IPS DF 6.9 (cell line): ENCODE data around the gene GAL.

Source experiments
- DNase-seq: peaks from one replicate; pipeline ENCODE4 v3.0.0-alpha.2; 2013; ENCODE audit warnings: low read depth, low spot score
- H3K27ac ChIP-seq: one replicate; pipeline ENCODE4 v1.5.1; 2013; ENCODE audit warnings: low read length, control low read depth
- H3K27me3 ChIP-seq: 2 replicates; pipeline ENCODE4 v1.6.1; 2013; ENCODE audit warnings: mild to moderate bottlenecking, low read length; ENCODE audit not compliant: control insufficient read depth, insufficient read depth
- H3K36me3 ChIP-seq: 2 replicates; pipeline ENCODE4 v1.6.1; 2013; ENCODE audit warnings: low read length; ENCODE audit not compliant: control insufficient read depth, insufficient read depth
- H3K4me1 ChIP-seq: 2 replicates; pipeline ENCODE4 v1.6.1; 2013; ENCODE audit warnings: low read length; ENCODE audit not compliant: control insufficient read depth, insufficient read depth
- H3K4me3 ChIP-seq: 2 replicates; pipeline ENCODE4 v1.5.1; 2013; ENCODE audit warnings: mild to moderate bottlenecking, low read length
- H3K9me3 ChIP-seq: 2 replicates; pipeline ENCODE4 v1.6.1; 2013; ENCODE audit warnings: low read length, inconsistent platforms; ENCODE audit not compliant: control insufficient read depth, insufficient read depth
- WGBS: extraction: QIAGEN DNeasy Blood & Tissue Kit; methylation state at CpG from one replicate; pipeline ENCODE4 v1.1.7; 2013; ENCODE audit warnings: mixed read lengths, missing lambda C conversion rate; ENCODE audit not compliant: insufficient read length, insufficient coverage; 5-methylcytosine and 5-hydroxymethylcytosine counted together

The GAL gene

DNA sequence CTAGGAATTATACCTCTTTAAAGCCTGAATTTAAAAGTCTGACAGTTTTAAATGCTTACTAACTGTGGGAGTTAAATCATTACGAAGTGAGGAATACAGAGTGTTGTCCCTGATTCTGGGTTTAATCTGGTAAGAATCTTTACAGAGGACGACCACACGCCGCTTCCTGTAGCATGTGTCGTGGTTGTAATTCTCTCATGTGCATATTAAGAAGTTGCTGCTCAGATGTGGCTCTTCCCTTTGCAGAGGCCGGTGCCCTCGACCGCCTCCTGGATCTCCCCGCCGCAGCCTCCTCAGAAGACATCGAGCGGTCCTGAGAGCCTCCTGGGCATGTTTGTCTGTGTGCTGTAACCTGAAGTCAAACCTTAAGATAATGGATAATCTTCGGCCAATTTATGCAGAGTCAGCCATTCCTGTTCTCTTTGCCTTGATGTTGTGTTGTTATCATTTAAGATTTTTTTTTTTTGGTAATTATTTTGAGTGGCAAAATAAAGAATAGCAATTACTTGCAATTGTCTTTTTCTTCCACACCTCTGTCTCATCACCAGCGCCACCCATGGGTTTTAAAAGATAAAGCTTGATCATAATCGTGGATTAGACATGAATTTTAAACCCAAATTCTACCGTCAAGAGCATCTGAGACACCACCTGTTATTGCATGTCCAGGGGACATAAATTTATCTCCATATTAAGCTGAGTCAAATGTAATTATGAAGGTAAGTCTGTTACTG lies 6.5 kb downstream of the GAL start:
- Histone ChIP-seq H3K4me3 (no peak overlapping the region), H3K27ac (no peak overlapping the region), H3K4me1 (peaks cover 11% of the 10 kb centered on the region), H3K9me3 (no peaks in the 10 kb centered on the region), H3K27me3 (no peaks in the 10 kb centered on the region), H3K36me3 (peaks cover 5% of the 10 kb centered on the region)
- no CpG with 5 or more reads among the region's 16 CpGs for WGBS
- DNase-seq = no peak

DNA sequence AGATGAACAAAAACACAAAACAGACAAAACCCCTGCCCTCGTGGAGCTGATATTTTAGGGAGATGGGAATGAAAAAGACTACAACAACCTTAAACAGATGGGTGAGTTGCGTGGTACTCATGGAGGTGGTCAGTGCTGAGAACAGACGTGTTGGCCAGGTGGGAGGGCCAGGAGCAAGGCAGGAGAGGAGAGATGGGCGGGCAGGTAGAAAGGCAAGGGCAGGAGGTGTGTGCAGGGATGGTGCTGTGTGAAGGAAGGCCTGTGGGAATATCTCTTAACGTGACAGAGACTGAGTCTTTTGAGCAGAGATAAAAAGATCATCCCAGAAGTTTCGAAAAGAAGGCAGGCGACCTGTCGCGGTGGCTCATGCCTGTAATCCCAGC lies 7.0 kb downstream of the GAL start:
- no peaks in the 10 kb centered on the region for H3K9me3 ChIP-seq
- no CpG with 5 or more reads among the region's 9 CpGs for WGBS
- H3K36me3 ChIP-seq = peaks cover 5% of the 10 kb centered on the region
- DNase-seq = no peak
- no peaks in the 10 kb centered on the region for H3K27me3 ChIP-seq
- no peak overlapping the region for H3K4me3 ChIP-seq
- peaks cover 9% of the 10 kb centered on the region for H3K4me1 ChIP-seq
- H3K27ac ChIP-seq = no peak overlapping the region

DNA sequence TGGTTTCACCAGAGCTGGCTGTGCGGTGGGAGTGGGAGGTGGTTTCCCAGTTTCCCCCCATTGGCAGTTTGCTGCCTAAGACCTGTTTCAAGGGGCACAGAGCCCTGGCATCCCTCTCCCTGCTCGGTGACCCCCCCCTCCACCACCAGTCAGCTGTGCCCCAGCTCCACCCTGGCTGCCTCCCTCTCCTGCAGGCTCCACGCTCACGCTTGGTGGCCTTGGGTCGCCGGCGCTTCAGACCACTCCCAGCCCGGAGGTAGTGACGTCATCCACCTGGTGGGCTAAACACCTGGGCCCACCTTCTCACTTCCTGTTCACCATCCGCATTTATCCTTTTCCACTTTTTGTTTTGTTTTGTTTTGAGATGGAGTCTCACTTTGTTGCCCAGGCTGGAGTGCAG lies 7.8 kb downstream of the GAL start:
- no CpG with 5 or more reads among the region's 10 CpGs for WGBS
- H3K27ac ChIP-seq = no peak overlapping the region

DNA sequence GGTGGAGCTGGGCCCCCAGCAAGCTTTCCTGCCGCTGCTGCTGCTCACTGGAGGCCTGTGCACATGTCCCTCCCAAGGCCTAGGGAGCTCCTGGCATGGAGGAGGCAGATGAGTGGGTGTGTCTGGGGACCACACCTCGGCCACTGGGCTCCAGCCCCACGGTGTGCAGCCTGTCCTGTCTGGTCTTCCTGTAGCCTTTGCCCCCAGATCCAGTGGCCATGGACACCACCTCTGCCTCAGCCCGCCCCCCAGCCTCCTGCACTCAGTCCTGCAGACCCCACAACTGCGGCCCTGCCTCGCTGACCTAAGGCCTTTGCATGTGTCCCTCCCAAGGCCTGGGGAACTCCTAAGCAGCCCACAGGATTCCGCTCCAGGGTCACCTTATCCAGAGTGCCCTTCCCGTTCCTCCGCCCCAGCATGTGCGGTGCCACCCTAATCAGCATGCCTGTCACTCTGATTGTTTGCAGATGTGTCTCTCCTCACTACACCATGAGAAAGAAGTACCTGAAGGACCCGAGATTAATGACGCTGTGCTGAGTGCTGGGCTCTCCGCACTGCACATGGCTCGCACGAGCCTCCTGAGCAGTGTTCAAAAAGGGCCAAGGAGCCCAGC lies 8.6 kb downstream of the GAL start:
- H3K4me1 ChIP-seq = peaks cover 9% of the 10 kb centered on the region
- H3K36me3 ChIP-seq = no peaks in the 10 kb centered on the region; the same call in 1 of the 2 replicates
- H3K27me3 ChIP-seq = no peaks in the 10 kb centered on the region
- no peak overlapping the region for H3K27ac ChIP-seq
- no CpG with 5 or more reads among the region's 15 CpGs for WGBS
- no peaks in the 10 kb centered on the region for H3K9me3 ChIP-seq
- DNase-seq = no peak
- no peak overlapping the region for H3K4me3 ChIP-seq

More for the DNA sequence above, 7.8 kb downstream of the GAL start:
- Histone ChIP-seq H3K4me1 (peaks cover 9% of the 10 kb centered on the region), H3K9me3 (no peaks in the 10 kb centered on the region), H3K27me3 (no peaks in the 10 kb centered on the region), H3K4me3 (no peak overlapping the region), H3K36me3 (peaks cover 5% of the 10 kb centered on the region)
- no peak for DNase-seq

DNA sequence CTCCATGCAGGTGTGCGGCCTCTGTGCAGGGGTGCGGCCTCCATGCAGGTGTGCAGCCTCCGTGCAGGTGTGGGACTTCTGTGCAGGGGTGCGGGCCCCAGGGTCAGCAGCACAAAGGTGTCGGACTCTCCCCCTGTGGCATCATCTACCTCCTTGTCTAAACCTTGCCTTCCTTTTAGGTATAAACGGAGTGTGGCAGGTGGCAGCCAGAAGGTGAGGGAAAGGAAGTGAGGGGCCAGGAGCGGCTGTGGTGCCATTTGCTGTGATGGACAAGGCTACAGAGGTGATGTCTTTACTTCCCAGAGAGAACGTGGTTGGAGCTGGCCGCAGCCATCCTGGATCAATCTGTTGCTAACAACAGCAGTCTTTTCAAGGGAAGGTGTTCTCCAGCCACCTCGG lies 9.1 kb downstream of the GAL start:
- no peaks in the 10 kb centered on the region for H3K27me3 ChIP-seq
- no CpG with 5 or more reads among the region's 10 CpGs for WGBS
- DNase-seq = no peak
- H3K4me3 ChIP-seq = no peak overlapping the region
- H3K27ac ChIP-seq = peak overlapping the region; percentile 60
- H3K9me3 ChIP-seq = no peaks in the 10 kb centered on the region
- no peaks in the 10 kb centered on the region; the same call in 1 of the 2 replicates for H3K36me3 ChIP-seq
- peaks cover 9% of the 10 kb centered on the region for H3K4me1 ChIP-seq

DNA sequence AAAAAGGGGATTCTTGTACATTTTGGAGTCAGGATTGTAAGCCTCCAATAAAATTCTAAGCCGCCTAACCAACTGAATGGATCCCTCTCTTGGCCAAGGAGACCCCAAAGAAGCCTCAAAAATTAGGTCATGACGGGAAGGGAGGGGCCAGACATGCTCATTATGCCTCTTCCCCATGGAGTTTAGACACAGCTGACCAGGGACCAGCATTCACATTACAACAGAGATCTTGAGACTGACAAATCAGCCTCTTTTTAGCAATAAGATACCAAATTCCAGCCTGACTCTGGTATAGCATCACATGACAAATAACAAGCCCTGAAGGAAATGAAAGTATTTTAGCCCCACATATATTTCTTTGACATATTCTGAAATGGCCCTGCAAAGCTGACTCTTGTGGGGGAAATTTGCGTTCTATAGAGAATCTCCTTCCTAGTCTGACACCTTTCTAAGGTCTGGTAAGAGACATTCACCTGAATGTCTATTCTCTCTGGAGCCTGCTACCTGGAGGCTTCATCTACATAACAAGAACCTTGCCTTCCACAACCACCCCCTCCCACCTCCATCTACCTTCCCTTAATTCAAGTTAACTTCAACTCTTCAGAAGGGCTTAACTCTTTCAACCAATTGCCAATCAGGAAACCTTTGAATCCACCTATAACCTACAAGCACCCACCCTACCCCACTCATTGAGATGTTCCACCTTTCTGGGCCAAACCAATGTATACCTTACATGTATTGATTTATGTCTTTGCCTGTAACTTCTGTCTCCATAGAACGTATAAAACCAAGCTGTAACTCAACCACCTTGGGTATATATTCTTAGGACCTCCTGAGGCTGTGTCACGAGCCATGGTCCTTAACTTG lies 10.3 kb downstream of the GAL start:
- Histone ChIP-seq H3K36me3 (no peaks in the 10 kb centered on the region; the same call in 1 of the 2 replicates), H3K9me3 (no peaks in the 10 kb centered on the region; the same call in 1 of the 2 replicates), H3K27ac (no peak overlapping the region), H3K27me3 (no peaks in the 10 kb centered on the region), H3K4me1 (peaks cover 9% of the 10 kb centered on the region), H3K4me3 (no peak overlapping the region)
- no CpG with 5 or more reads among the region's 5 CpGs for WGBS
- no peak for DNase-seq

DNA sequence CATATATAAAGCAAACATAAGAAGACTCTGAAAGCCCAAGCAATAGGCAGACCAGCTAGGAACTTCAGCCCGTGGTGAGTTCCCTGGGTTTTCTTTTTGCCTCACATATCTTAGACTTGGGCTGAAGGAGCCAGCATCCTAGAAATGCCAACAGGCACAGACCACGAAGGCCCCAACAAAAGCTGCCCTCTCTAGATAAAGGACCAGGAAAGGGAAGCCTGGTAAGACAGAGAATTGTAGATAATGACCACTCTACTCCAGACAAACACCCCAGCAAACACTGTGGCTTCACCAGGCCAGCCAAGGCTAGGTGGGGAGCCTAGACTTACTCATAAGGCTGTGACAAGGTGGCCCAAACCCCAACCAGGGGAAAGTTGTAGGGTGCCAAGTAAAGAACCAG lies 11.2 kb downstream of the GAL start:
- no peak for DNase-seq
- Histone ChIP-seq H3K36me3 (no peaks in the 10 kb centered on the region), H3K4me1 (peaks cover 6% of the 10 kb centered on the region), H3K27ac (no peak overlapping the region), H3K4me3 (no peak overlapping the region), H3K9me3 (no peaks in the 10 kb centered on the region; the same call in 1 of the 2 replicates), H3K27me3 (no peaks in the 10 kb centered on the region)
- no CpG with 5 or more reads among the region's 2 CpGs for WGBS

DNA sequence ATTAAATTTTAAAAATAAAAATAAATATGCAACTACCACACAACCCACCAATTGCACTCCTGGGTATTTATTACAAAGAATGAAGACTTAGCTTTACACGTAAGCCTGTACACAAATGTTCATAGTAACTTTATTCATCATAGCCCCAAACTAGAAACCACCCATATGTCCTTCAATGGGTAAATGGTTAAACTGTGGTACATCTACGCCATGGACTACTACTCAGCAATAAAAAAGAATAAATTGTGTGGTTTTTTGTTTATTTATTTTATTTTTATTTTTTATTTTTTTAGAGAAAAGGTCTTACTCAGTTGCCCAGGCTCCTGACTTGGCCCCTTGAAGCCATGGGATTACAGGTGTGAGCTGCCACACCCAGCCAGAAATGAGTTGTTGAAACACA lies 14.6 kb downstream of the GAL start:
- WGBS = no CpG with 5 or more reads among the region's 2 CpGs
- Histone ChIP-seq H3K36me3 (no peaks in the 10 kb centered on the region), H3K27ac (no peak overlapping the region), H3K4me1 (peaks cover under 1% of the 10 kb centered on the region; the same call in 1 of the 2 replicates), H3K27me3 (no peaks in the 10 kb centered on the region), H3K9me3 (no peaks in the 10 kb centered on the region; the same call in 1 of the 2 replicates), H3K4me3 (no peak overlapping the region)
- DNase-seq = no peak

DNA sequence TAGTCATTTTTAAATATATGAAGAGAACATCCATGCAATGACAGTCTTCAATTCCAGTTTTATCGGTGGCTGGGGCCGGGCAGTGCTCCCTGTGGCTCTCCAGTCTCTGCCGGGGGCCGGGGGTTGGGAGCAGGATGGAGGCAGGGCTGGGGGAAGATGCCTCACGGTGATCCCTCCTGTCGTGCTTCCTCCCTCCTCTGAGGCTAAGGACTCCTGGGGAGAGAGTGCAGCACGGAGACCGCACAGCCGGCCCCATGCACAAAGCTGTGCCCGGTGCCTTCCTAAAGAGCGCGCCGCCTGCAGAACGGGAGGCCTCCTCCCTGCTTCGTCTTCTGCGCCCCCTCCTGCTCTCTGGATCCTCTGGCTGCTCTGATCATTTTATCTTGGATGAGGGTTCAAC lies 20.5 kb downstream of the GAL start:
- no peak overlapping the region for H3K27ac ChIP-seq
- no peak for DNase-seq
- WGBS = no CpG with 5 or more reads among the region's 16 CpGs
- no peak overlapping the region for H3K4me3 ChIP-seq
- H3K36me3 ChIP-seq = no peaks in the 10 kb centered on the region
- H3K9me3 ChIP-seq = no peaks in the 10 kb centered on the region
- 0 out of 2 replicates have a peak, but pooled peaks cover 4% of the 10 kb centered on the region for H3K4me1 ChIP-seq
- no peaks in the 10 kb centered on the region for H3K27me3 ChIP-seq

DNA sequence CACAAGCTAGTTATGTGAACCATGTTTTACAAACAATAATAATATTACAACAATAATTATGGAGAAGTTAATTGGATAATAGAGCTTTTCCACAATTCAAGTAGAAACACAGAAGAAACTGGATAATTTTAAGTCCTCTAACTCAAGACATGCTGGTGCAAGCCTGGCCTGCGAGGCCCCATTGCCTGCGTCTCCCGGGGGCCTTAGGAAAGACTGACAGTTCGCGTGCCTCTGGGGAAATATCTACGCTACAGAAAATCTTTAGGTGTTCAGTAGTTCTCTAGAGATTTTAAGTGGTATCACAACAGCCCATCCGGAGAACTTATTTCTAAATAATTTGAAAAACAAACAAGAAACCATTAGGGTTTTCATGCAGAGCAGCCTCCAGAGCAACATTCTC lies 23.2 kb downstream of the GAL start:
- no peaks in the 10 kb centered on the region for H3K36me3 ChIP-seq
- 0 out of 2 replicates have a peak, but pooled peaks cover 4% of the 10 kb centered on the region for H3K4me1 ChIP-seq
- no peaks in the 10 kb centered on the region for H3K9me3 ChIP-seq
- no CpG with 5 or more reads among the region's 7 CpGs for WGBS
- H3K27ac ChIP-seq = no peak overlapping the region
- H3K4me3 ChIP-seq = no peak overlapping the region
- DNase-seq = no peak
- H3K27me3 ChIP-seq = no peaks in the 10 kb centered on the region
